Hepatic stellate cell (primary cell): Measurements from ENCODE around the gene LZTR1.

Experiments
- DNase-seq: peaks from one replicate; pipeline ENCODE4 v3.0.0; 2011; ENCODE audit warnings: low spot score

The LZTR1 gene

GRCh38 chr22:20965888-20966855, 15.9 kb upstream of the LZTR1 start:
- DNase-seq = no peak

GRCh38 chr22:20966883-20967696, 15.0 kb upstream of the LZTR1 start, which contains the start of gene AIFM3:
AIFM3 (plus strand) TSS chr22:20967255; CDS start chr22:20967945, 690 bp downstream.
- DNase-seq = no peak

- no peak for DNase-seq
Measured at GRCh38 chr22:20967697-20968211, 14.3 kb upstream of the LZTR1 start.

GRCh38 chr22:20968281-20968977, 13.7 kb upstream of the LZTR1 start:
- no peak for DNase-seq

DNA sequence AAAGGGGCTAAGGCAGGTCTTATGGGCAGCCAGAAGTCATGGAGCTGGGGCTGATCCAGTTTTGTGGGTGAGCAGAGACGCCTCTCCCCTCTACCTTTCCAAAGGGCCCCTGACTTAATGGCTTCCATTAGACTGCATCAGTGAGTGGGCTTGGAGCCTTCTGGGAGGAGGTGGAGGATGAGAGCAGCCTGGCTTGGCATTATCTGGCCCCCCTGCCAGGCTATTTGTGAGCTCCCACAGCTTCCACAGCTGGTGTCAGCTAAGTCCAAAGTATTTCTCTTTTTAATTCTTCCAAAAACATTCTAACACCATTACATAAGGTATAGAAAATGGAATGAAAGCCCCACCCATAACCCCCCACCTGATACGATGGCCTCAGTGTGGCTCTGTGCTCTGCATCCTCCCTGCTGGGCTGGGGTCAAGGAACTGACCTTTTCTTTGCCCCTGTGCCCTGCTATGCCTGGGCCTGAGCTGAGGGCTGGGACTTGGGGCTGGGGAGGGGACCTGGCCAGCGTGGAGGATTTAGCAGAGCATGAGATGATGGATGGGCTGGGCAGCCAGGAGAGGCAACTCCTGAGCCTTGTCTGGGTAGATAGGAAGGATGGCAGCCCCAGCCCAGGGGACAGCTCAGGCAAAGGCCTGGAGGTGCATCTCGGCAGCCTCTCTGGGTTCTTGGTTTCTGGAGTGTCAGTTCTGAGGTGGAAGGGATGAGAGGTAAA, 11.0 kb upstream of the LZTR1 start:
- DNase-seq = no peak

DNA sequence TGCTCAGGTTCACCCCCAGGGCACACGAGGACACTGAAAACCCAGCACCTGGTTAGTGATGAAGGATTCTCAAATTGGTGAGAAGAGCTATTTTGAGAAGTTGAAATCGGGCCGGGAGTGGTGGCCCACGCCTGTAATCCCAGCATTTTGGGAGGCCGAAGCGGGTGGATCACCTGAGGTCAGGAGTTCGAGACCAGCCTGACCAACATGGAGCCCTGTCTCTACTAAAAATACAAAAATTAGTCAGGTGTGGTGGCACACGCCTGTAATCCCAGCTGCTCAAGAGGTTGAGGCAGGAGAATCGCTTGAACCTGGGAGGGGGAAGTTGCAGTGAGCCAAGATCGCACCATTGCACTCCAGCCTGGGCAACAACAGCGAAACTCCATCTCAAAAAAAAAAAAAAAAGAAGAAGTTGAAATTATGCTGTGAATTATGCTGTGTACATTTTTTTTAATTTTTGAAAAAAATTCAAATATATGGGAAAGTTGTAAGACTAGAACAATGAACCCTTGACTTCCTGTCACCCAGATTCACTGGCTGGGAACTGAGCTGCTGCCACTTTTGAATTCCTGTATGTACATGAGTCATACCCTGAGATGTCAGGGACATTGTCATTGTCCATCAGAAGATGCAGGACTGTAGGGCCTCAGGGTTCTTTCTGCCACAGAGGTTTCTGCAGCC, 9.9 kb upstream of the LZTR1 start:
- DNase-seq = peak; percentile 51

- no peak for DNase-seq
Measured at GRCh38 chr22:20972933-20973577, 9.0 kb upstream of the LZTR1 start.

- no peak for DNase-seq
Measured at GRCh38 chr22:20973634-20974286, 8.3 kb upstream of the LZTR1 start.

GRCh38 chr22:20974336-20974955, 7.7 kb upstream of the LZTR1 start:
- DNase-seq = no peak

GRCh38 chr22:20975541-20976290, 6.4 kb upstream of the LZTR1 start:
- no peak for DNase-seq

DNA sequence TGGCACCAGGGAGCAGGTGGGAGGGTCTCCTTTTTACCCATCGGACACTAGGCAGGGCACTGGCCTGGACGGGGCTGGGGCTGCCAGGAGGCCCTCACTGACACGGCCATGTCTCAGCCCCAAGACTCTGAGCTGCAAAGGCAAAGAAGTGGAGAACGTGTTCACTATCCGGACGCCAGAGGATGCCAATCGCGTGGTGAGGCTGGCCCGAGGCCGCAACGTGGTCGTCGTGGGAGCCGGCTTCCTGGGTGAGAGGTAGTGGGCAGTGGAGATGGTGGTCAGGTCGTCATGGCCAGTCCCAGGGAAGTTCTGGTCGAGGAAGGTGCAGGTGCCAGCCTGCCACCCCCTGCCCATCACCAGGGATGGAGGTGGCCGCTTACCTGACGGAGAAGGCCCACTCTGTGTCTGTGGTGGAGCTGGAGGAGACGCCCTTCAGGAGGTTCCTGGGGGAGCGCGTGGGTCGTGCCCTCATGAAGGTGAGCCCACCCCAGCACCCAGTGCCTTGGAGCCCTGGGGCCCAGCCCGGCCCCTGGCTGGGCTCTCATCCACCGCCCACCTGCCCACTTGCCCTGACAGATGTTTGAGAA, 5.7 kb upstream of the LZTR1 start:
- DNase-seq = no peak

DNA sequence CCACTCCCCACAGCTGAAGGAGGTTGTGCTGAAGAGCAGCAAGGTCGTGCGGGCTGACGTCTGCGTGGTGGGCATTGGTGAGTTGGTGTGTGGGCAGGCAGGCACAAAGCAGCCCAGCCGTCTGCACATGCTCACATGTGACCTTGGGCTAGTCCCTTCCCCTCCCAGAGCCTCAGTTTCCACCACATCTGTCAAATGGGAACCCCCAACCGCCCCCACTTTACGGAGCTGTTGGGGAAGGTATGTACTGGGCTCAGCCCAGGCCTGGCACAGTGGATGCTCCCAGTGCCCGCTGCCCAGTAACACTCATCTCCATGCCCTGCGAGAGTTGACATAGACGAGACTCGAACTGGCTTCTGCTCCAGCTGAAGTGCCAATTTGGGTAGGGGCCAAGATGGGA, 5.1 kb upstream of the LZTR1 start:
- no peak for DNase-seq

DNA sequence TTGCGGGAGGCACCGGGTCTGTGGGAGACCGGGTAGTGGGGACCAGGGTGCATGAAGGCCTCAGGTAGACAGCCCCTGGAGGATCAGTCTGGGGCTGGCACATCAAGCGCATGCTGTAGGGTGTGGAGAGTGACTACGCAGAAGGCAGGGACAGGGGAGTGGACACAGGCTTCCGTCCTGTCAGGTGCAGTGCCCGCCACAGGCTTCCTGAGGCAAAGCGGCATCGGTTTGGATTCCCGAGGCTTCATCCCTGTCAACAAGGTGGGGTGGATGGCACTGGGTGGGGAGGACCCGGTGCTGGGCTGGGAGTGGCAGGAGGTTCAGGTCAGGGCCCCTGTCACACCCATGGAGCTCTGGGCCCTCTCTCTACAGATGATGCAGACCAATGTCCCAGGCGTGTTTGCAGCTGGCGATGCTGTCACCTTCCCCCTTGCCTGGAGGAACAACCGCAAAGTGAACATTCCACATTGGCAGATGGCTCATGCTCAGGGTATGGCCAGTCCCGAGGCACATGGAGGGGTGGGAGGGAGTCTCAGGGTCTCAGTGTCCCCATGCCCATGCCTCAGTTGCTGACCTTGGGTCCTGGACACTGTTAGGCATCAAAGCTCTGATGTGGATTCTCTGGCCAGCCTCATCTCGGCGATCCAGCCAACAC, 4.5 kb upstream of the LZTR1 start:
- no peak for DNase-seq

GRCh38 chr22:20978419-20978818, 3.7 kb upstream of the LZTR1 start:
- DNase-seq = no peak

DNA sequence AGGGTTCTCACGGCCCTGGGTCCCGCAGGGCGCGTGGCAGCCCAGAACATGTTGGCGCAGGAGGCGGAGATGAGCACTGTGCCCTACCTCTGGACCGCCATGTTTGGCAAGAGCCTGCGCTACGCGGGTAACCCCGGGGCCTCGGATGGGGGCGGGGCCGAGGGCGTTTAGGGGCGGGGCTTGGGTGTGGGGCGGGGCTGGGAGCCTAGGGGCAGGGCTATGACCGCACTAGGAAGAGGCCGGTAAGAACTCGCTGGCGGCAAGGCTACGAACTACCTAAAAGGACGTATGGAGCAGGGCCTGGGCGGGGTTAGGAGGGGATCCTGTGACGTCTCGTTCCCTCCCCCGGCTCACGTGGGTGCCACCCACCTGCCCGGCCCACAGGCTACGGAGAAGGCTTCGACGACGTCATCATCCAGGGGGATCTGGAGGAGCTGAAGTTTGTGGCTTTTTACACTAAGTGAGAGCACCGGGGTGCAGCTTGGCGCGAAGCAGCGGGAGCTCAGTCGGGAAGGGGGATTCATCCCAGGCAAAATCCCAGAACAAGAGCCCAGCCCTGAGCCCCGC, 2.8 kb upstream of the LZTR1 start:
- no peak for DNase-seq

- no peak for DNase-seq
Measured at GRCh38 chr22:20979940-20980453, 2.1 kb upstream of the LZTR1 start.

DNA sequence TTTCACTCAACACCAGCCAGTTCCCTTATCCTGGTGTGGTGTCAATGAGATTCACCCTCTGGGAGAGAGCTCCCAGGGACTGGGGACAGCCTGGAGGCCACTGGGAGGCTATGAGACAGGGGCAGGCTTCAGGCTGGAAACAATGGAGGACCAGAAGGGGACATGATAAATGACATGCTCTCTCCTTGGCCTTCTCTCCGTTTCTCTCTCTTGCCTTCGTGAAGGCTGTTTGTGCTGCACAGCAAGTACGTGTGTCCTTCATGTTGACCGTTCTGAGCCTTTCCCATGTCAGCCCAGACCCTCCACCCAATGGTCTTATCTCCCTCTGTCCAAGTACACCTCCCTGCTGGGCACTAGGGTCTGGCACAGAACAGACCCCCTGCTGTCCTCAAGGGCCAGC, 1.6 kb upstream of the LZTR1 start:
- DNase-seq = no peak
